Kidney epithelial cell (primary cell): ENCODE measurements around the gene PRM3. TPM values are rescaled to one million over a fixed set of nuclear protein-coding genes. Genes with fewer than 3 reads are reported as not detected.

Experiments
- DNase-seq: peaks from one replicate; pipeline ENCODE4 v3.0.0-alpha.2; 2010; ENCODE audit warnings: low read depth
- H3K27me3 ChIP-seq: 2 replicates; pipeline ENCODE4 v1.6.0; 2011; ENCODE audit warnings: low read length; ENCODE audit not compliant: control insufficient read depth, insufficient read depth
- H3K36me3 ChIP-seq: 2 replicates; pipeline ENCODE4 v1.5.1; 2011; ENCODE audit warnings: low read length; ENCODE audit not compliant: control insufficient read depth, insufficient read depth
- H3K4me3 ChIP-seq: 2 replicates; pipeline ENCODE4 v1.5.1; 2011; ENCODE audit warnings: low read depth, mild to moderate bottlenecking, control low read depth, low read length
- CTCF ChIP-seq: IDR thresholded peaks from 2 replicates; pipeline ENCODE4 v1.5.1; 2011; ENCODE audit warnings: mild to moderate bottlenecking, moderate library complexity, low read length, control low read depth, inconsistent platforms; ENCODE audit not compliant: insufficient read depth, poor library complexity, severe bottlenecking
- total RNA-seq: library from RNA; depleted of rRNA; stranded (reverse); fragments of >200 nt; gene quantifications from 2 replicates; pipeline ENCODE4 v1.2.3, GENCODE V29; 2015

Gene PRM3
- total RNA-seq, 1 donor from 2014 or later = not detected

DNA sequence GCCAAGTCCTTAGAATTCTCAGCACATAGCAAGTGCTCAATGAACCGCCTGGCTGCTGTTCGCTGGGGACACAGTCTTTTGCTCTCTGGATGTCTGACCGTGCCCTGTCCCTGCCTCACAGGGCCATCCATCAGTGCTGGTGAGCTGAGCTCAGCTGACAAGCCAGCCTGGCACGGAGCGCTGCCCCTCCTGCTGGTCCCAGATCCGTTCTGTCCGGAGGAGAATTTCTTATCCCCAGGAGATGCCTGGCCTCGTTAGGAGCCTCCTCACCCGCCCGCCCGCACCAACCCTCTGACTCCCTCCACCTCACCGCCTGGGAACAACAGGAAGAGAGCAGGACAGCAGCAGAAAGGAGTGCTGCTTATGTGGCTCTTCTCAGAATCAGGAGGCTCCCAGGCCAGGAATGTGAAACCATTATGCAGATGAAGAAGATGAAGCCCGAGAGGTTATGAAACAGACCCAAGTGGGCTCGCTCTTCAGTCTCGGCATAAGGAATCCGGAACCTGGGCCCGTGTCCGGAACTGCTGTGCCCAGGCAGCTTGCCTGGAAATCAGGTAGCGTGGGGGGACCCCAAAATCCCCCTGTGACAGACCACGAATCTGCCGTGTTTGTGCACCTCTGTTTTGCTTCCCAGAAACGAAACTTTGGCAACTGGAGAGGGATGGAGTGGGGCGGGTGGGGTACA lies 43.0 kb upstream of the PRM3 start:
- no peak for TF ChIP-seq CTCF
- Histone ChIP-seq H3K27me3 (no peaks in the 10 kb centered on the region), H3K4me3 (no peak overlapping the region), H3K36me3 (no peaks in the 10 kb centered on the region)
- no peak for DNase-seq

- peak; percentile 98 for DNase-seq
- H3K4me3 ChIP-seq = no peak overlapping the region
- no peaks in the 10 kb centered on the region for H3K27me3 ChIP-seq
- TF ChIP-seq CTCF = peak; percentile 53
- H3K36me3 ChIP-seq = no peaks in the 10 kb centered on the region
Measured at GRCh38 chr16:11315510-11315909, 42.1 kb upstream of the PRM3 start.

DNA sequence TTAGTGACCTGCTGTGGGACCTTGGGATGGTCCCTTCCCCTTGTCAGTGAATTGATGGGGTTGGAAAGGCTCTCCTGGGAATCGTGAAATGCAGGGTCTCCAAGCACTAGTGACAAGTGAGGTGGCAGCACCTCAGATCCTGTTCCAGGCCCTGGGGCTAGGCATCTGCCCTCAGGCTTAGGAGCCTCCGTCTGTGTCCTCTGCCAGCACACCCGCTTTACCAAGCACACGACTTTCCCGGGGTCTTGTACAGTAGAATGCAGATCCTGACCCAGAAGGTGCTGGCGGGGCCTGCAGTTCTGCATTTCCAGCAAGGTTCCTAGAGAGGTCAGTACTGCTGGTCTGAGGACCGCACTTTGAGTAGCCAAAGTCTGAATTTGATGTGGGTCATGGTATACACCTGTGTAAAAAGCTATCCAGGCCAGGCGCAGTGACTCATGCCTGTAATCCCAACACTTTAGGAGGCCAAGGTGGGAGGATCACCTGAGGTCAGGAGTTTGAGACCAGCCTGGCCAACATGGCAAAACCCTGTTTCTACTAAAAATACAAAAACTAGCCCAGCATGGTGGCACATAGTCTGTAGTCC lies 41.0 kb upstream of the PRM3 start:
- H3K36me3 ChIP-seq = no peaks in the 10 kb centered on the region
- H3K27me3 ChIP-seq = no peaks in the 10 kb centered on the region
- DNase-seq = no peak
- TF ChIP-seq CTCF = no peak
- H3K4me3 ChIP-seq = no peak overlapping the region

DNA sequence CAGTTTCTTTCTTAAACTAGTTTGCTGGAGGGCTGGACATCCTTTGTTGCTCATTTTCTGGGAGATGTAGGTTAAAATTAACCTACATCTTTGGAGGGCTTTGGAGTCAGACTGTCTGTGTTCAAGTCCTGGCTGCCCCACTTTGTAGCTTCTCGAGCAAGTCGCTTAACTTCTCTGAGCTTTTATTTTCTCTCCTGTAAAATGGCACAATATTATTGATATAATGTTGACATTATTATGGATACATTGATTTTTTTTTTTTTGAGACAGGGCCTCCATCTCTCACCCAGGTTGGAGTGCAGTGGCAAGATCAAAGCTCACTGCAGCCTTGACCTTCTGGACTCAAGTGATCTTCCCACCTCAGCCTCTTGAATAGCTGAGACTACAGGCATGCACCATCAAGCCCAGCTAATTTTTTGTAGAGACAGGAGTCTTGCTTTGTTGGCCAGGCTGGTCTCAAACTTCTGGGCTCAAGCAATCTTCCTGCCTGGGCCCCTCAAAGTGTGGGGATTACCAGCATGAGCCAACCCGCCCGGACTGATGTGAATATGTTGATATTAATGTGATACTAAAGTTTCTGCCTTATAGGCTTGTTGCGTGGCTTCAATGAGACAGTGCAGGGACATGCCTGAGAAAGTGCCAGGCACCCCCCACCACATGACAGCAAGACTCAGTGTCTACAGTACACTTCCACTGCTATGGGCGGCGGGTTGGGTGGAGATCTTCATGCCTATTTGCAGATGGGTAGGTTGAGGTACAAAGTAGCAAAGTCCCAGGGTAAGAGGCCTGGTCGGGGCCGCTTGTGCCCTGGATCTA lies 40.3 kb upstream of the PRM3 start:
- Histone ChIP-seq H3K27me3 (no peaks in the 10 kb centered on the region), H3K4me3 (no peak overlapping the region), H3K36me3 (no peaks in the 10 kb centered on the region)
- DNase-seq = no peak
- TF ChIP-seq CTCF = no peak

GRCh38 chr16:11312718-11313492 lies 39.5 kb upstream of the PRM3 start:
- Histone ChIP-seq H3K4me3 (no peak overlapping the region), H3K36me3 (no peaks in the 10 kb centered on the region), H3K27me3 (no peaks in the 10 kb centered on the region)
- TF ChIP-seq CTCF = no peak
- no peak for DNase-seq
